CD4-positive, alpha-beta memory T cell (primary cell): Measurements from ENCODE around the gene FOXJ3. TPM values are rescaled to one million over a fixed set of nuclear protein-coding genes. Genes with fewer than 3 reads are reported as not detected.

Source experiments
- CTCF ChIA-PET: fragments of 350-600 bp; sonication (Branson Sonifier 250); formaldehyde crosslinking; loops from one replicate; lab custom pipeline; 2021; ENCODE audit warnings: inconsistent platforms; ENCODE audit not compliant: partially characterized antibody; lab: Charles Lee
- POLR2A ChIA-PET: fragments of 350-600 bp; sonication (Branson Sonifier 250); formaldehyde crosslinking; loops from one replicate; lab custom pipeline; 2021; ENCODE audit not compliant: partially characterized antibody; lab: Charles Lee
- DNase-seq, 5 donors: peaks; one replicate each; pipeline versions ENCODE4 v3.0.0 to v3.0.0-alpha.2; 2020 to 2022; ENCODE audit warnings: mixed read lengths in 1 of 5
- H3K27ac ChIP-seq: one replicate; pipeline ENCODE4 v1.7.0; 2013; ENCODE audit warnings: low read depth, low read length
- H3K27me3 ChIP-seq: 2 replicates; pipeline ENCODE4 v1.7.0; 2013; ENCODE audit warnings: mild to moderate bottlenecking, low read length, moderate library complexity; ENCODE audit not compliant: insufficient read depth
- H3K36me3 ChIP-seq: 2 replicates; pipeline ENCODE4 v1.7.0; 2013; ENCODE audit warnings: mild to moderate bottlenecking, low read length, moderate library complexity; ENCODE audit not compliant: insufficient read depth
- H3K4me1 ChIP-seq: 2 replicates; pipeline ENCODE4 v1.7.0; 2013; ENCODE audit warnings: mild to moderate bottlenecking, low read length, moderate library complexity; ENCODE audit not compliant: insufficient read depth
- H3K4me3 ChIP-seq, 2 donors: one replicate each; pipeline ENCODE4 v1.7.0; 2013; ENCODE audit warnings: low read length in 2 of 2, mild to moderate bottlenecking in 1 of 2
- H3K9me3 ChIP-seq, 2 donors: one replicate each; pipeline ENCODE4 v1.7.0; 2013; ENCODE audit warnings: low read length in 2 of 2, control low read depth in 1 of 2; ENCODE audit not compliant: control insufficient read depth in 1 of 2
- H3K27ac Mint-ChIP-seq, 7 donors: one replicate each; pipeline ENCODE4 v1.8.0; 2020 to 2021; ENCODE audit warnings: mixed read lengths in 7 of 7, mild to moderate bottlenecking in 6 of 7, inconsistent platforms in 3 of 7, moderate library complexity in 3 of 7
- H3K27me3 Mint-ChIP-seq, 2 donors: one replicate each; pipeline ENCODE4 v1.8.0; 2020 to 2021; ENCODE audit warnings: mixed read lengths in 2 of 2
- H3K36me3 Mint-ChIP-seq, 2 donors: one replicate each; pipeline ENCODE4 v1.8.0; 2020 to 2021; ENCODE audit warnings: mixed read lengths in 2 of 2, inconsistent platforms in 1 of 2, mild to moderate bottlenecking in 1 of 2
- H3K4me1 Mint-ChIP-seq, 4 donors: one replicate each; pipeline ENCODE4 v1.8.0; 2020 to 2021; ENCODE audit warnings: mixed read lengths in 4 of 4, mild to moderate bottlenecking in 1 of 4
- H3K4me3 Mint-ChIP-seq, 8 donors: one replicate each; pipeline ENCODE4 v1.8.0; 2020 to 2021; ENCODE audit warnings: mixed read lengths in 8 of 8, mild to moderate bottlenecking in 7 of 8, moderate library complexity in 6 of 8, inconsistent platforms in 3 of 8
- H3K9me3 Mint-ChIP-seq, 8 donors: one replicate each; pipeline ENCODE4 v1.8.0; 2020 to 2021; ENCODE audit warnings: mixed read lengths in 8 of 8, mild to moderate bottlenecking in 5 of 8, inconsistent platforms in 3 of 8, moderate library complexity in 1 of 8
- intact Hi-C: fragments of 100-400 bp; cut with micrococcal nuclease; formaldehyde crosslinking; loops from one replicate; pipeline ENCODE4 v1.15.1; 2023
- polyA plus RNA-seq, 2 donors: library from polyadenylated mRNA; unstranded; fragments of 300-500 nt; fragmentation: Illumina TruSeq; gene quantifications; one replicate each; pipeline ENCODE4 v1.2.3, GENCODE V29; 2021
- total RNA-seq, 2 experiments: library from RNA; stranded (reverse); gene quantifications; one replicate each; pipeline ENCODE4 v1.2.3, GENCODE V29; 2021

Gene FOXJ3
- total and polyA plus RNA-seq, 4 experiments from 2014 or later: 23.7 to 102 (median 72.0) TPM

GRCh38 chr1:42279055-42279454 lies 56.0 kb downstream of the FOXJ3 start:
- Mint-ChIP-seq H3K4me3 (peak overlapping the region in 2 of 8 donors; percentile 43 to 69), H3K36me3 (peaks cover 24 to 25% of the 10 kb centered on the region in 2 donors), H3K9me3 (no peaks in the 10 kb centered on the region), H3K27ac (peak overlapping the region in 3 of 7 donors; percentile 17 to 31 (median 24)), H3K27me3 (no peaks in the 10 kb centered on the region), H3K4me1 (peaks cover 51 to 69% (median 61%) of the 10 kb centered on the region in 4 donors)
- DNase-seq: no peak
- intact Hi-C loops: no loop called here
- ChIA-PET CTCF (no interaction called here), POLR2A (no interaction called here)
- Histone ChIP-seq H3K9me3 (no peaks in the 10 kb centered on the region), H3K4me1 (peaks cover 3% of the 10 kb centered on the region), H3K4me3 (no peak overlapping the region), H3K36me3 (no peaks in the 10 kb centered on the region), H3K27ac (no peak overlapping the region), H3K27me3 (no peaks in the 10 kb centered on the region)

DNA sequence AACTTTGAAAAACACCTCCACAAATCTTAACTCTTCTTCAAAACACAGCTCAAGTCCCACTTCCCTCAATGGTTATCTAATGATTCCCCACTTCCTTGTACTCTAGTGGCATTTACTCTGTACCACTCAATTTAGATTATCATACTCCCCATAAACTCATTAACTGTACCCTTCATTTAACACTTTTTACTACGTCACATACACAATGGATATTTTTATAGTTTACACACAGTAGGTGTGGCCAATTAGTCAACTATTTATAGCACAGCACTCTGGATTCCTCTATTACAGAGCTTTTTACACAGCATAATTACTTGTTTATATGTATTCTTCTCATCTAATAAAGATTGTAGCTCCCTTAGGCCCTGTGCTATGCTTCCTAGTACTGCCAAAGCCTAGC lies 62.1 kb downstream of the FOXJ3 start:
- H3K36me3 Mint-ChIP-seq: peaks cover 24 to 28% of the 10 kb centered on the region in 2 donors
- DNase-seq: no peak
- H3K9me3 Mint-ChIP-seq: no peaks in the 10 kb centered on the region
- no peaks in the 10 kb centered on the region for H3K27me3 Mint-ChIP-seq
- Histone ChIP-seq H3K27me3 (no peaks in the 10 kb centered on the region), H3K4me3 (no peak overlapping the region), H3K9me3 (no peaks in the 10 kb centered on the region), H3K27ac (no peak overlapping the region), H3K4me1 (peaks cover 13% of the 10 kb centered on the region), H3K36me3 (no peaks in the 10 kb centered on the region)
- peaks cover 40 to 58% (median 49%) of the 10 kb centered on the region in 4 donors for H3K4me1 Mint-ChIP-seq
- ChIA-PET CTCF (interaction anchor here (1.0 to 1.1 kb wide), 2 partner anchors 11 to 25 kb away, joined by 3 read pairs; no protein-coding TSS in a partner anchor), POLR2A (interaction anchor here (1.4 kb wide), 1 partner anchor 9 kb away, joined by 4 read pairs; no protein-coding TSS in a partner anchor)
- no peak overlapping the region for H3K4me3 Mint-ChIP-seq
- intact Hi-C loops: no loop called here
- no peak overlapping the region for H3K27ac Mint-ChIP-seq

DNA sequence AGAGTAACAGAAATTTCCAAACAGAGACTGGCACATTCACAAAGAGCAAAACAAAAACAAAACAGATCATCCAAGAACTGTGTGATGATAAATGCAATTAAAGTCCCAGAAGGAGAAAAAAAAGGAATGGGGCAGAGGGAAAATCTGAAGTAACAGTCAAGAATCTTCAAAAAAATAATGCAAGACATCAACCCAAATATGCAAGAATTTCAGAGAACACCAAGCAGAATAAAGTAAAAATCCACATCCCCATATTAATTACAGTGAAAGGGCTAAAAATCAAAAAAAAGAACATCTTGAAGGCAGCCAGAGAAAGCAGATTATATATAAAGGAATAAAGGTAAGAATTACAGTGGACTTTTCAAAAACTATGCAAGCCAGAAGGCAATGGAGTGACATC lies 67.1 kb downstream of the FOXJ3 start:
- Histone ChIP-seq H3K27me3 (no peaks in the 10 kb centered on the region), H3K4me3 (no peak overlapping the region), H3K4me1 (peaks cover 17% of the 10 kb centered on the region), H3K9me3 (no peaks in the 10 kb centered on the region), H3K27ac (no peak overlapping the region), H3K36me3 (no peaks in the 10 kb centered on the region)
- Mint-ChIP-seq H3K27me3 (no peaks in the 10 kb centered on the region), H3K4me3 (peak overlapping the region in 2 of 8 donors; percentile 2 to 16), H3K4me1 (peaks cover 47 to 78% (median 60%) of the 10 kb centered on the region in 4 donors), H3K9me3 (no peaks in the 10 kb centered on the region), H3K36me3 (peaks cover 29 to 31% of the 10 kb centered on the region in 2 donors), H3K27ac (peak overlapping the region in 2 of 7 donors; percentile 28 to 33)
- DNase-seq: no peak
- ChIA-PET POLR2A (no interaction called here), CTCF (no interaction called here)
- intact Hi-C loops: no loop called here

- intact Hi-C loops: no loop called here
- Mint-ChIP-seq H3K4me3 (no peak overlapping the region), H3K4me1 (peaks cover 45 to 72% (median 57%) of the 10 kb centered on the region in 4 donors), H3K9me3 (no peaks in the 10 kb centered on the region), H3K27me3 (no peaks in the 10 kb centered on the region), H3K27ac (peak overlapping the region in 1 of 7 donors; percentile 59), H3K36me3 (peaks cover 28 to 32% of the 10 kb centered on the region in 2 donors)
- Histone ChIP-seq H3K4me1 (peaks cover 17% of the 10 kb centered on the region), H3K27ac (no peak overlapping the region), H3K4me3 (no peak overlapping the region), H3K9me3 (no peaks in the 10 kb centered on the region), H3K27me3 (no peaks in the 10 kb centered on the region), H3K36me3 (no peaks in the 10 kb centered on the region)
- no peak for DNase-seq
- ChIA-PET POLR2A (no interaction called here), CTCF (no interaction called here)
Observed at GRCh38 chr1:42266253-42267135, 68.5 kb downstream of the FOXJ3 start.

- no peak overlapping the region for H3K27ac ChIP-seq
- ChIA-PET CTCF (interaction anchor here (0.7 kb wide), 1 partner anchor 9 kb away, joined by 3 read pairs; no protein-coding TSS in a partner anchor), POLR2A (interaction anchor here (0.6 kb wide), 1 partner anchor 462 kb away, joined by 3 read pairs; no protein-coding TSS in a partner anchor)
- no peak for DNase-seq
- H3K4me3 ChIP-seq: no peak overlapping the region
- H3K27ac Mint-ChIP-seq: peak overlapping the region in 1 of 7 donors; percentile 74
- H3K36me3 Mint-ChIP-seq: peaks cover 34 to 41% of the 10 kb centered on the region in 2 donors
- no peaks in the 10 kb centered on the region for H3K27me3 Mint-ChIP-seq
- no peaks in the 10 kb centered on the region for H3K27me3 ChIP-seq
- H3K4me1 ChIP-seq: peaks cover 8% of the 10 kb centered on the region
- H3K9me3 ChIP-seq: no peaks in the 10 kb centered on the region
- no peaks in the 10 kb centered on the region for H3K36me3 ChIP-seq
- no peak overlapping the region for H3K4me3 Mint-ChIP-seq
- intact Hi-C loops: no loop called here
- H3K9me3 Mint-ChIP-seq: no peaks in the 10 kb centered on the region
- peaks cover 49 to 72% (median 60%) of the 10 kb centered on the region in 4 donors for H3K4me1 Mint-ChIP-seq
Observed at GRCh38 chr1:42264511-42265190, 70.4 kb downstream of the FOXJ3 start.

GRCh38 chr1:42263019-42263418 lies 72.0 kb downstream of the FOXJ3 start:
- no peak overlapping the region for H3K4me3 ChIP-seq
- H3K9me3 ChIP-seq: no peaks in the 10 kb centered on the region
- H3K27ac Mint-ChIP-seq: no peak overlapping the region
- DNase-seq: no peak
- no peak overlapping the region for H3K4me3 Mint-ChIP-seq
- H3K4me1 ChIP-seq: peaks cover 5% of the 10 kb centered on the region
- H3K27me3 Mint-ChIP-seq: no peaks in the 10 kb centered on the region
- H3K27ac ChIP-seq: no peak overlapping the region
- peaks cover 48 to 73% (median 60%) of the 10 kb centered on the region in 4 donors for H3K4me1 Mint-ChIP-seq
- no peaks in the 10 kb centered on the region for H3K36me3 ChIP-seq
- peaks cover 34 to 40% of the 10 kb centered on the region in 2 donors for H3K36me3 Mint-ChIP-seq
- ChIA-PET POLR2A (interaction anchor here (0.8 kb wide), 1 partner anchor 10 kb away, joined by 4 read pairs; no protein-coding TSS in a partner anchor), CTCF (interaction anchor here (0.7 kb wide), 1 partner anchor 95 kb away, joined by 3 read pairs; no protein-coding TSS in a partner anchor)
- no peaks in the 10 kb centered on the region for H3K27me3 ChIP-seq
- no peaks in the 10 kb centered on the region for H3K9me3 Mint-ChIP-seq
- intact Hi-C loops: no loop called here
